Measurements from ENCODE around the gene PODN.

The PODN gene

DNA sequence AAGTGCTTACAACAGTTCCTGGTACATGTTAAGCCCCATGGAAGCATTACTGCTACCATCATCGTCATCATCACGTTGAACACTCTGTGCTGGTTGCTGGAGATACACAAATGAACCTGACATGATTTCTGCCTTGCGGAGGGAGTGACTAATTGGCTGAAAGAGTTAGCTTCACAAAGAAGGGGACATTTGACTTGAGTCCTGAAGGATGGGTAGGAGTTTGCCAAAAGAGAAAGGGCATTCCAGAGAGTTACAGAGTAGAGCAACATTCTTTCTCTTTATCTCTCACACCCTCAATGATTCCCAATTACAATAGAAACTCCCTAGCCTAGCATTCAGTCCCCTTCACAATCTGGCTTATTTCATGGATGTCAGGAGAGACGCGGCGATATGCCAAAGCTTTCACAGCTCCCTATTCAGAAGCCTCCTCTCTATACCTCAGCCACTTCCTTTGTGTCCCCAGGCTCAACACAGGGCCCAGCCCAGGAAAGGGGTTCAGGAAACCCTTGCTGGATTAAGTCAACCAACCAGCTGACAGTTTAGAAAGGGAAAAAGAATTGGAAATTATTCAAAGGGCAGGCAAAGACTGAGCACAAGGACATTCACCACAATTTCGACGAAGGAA lies 42.4 kb downstream of the PODN start:
- no peaks in the 10 kb centered on the region for H3K36me3 ChIP-seq (ENCODE audit: control insufficient read depth, insufficient read depth, low read length)
- H3K4me1 ChIP-seq (ENCODE audit: control insufficient read depth, insufficient read depth, low read length) = no peaks in the 10 kb centered on the region
- no peak overlapping the region for H3K4me3 ChIP-seq (ENCODE audit: low read depth, low read length)
- H3K9ac ChIP-seq (ENCODE audit: low read depth, low read length) = no peak overlapping the region
- H3K9me3 ChIP-seq (ENCODE audit: control insufficient read depth, insufficient read depth, low read length) = no peaks in the 10 kb centered on the region
- H3K27me3 ChIP-seq (ENCODE audit: control insufficient read depth, insufficient read depth, low read length) = no peaks in the 10 kb centered on the region

GRCh38 chr1:53107090-53107489 lies 45.1 kb downstream of the PODN start:
- Histone ChIP-seq H3K27me3 (ENCODE audit: control insufficient read depth, insufficient read depth, low read length) (no peaks in the 10 kb centered on the region), H3K9ac (ENCODE audit: low read depth, low read length) (no peak overlapping the region), H3K4me3 (ENCODE audit: low read depth, low read length) (no peak overlapping the region), H3K4me1 (ENCODE audit: control insufficient read depth, insufficient read depth, low read length) (no peaks in the 10 kb centered on the region), H3K36me3 (ENCODE audit: control insufficient read depth, insufficient read depth, low read length) (no peaks in the 10 kb centered on the region), H3K9me3 (ENCODE audit: control insufficient read depth, insufficient read depth, low read length) (no peaks in the 10 kb centered on the region)

- H3K27me3 ChIP-seq (ENCODE audit: control insufficient read depth, insufficient read depth, low read length) = no peaks in the 10 kb centered on the region
- no peak overlapping the region for H3K9ac ChIP-seq (ENCODE audit: low read depth, low read length)
- H3K4me1 ChIP-seq (ENCODE audit: control insufficient read depth, insufficient read depth, low read length) = no peaks in the 10 kb centered on the region
- no peaks in the 10 kb centered on the region for H3K36me3 ChIP-seq (ENCODE audit: control insufficient read depth, insufficient read depth, low read length)
- H3K9me3 ChIP-seq (ENCODE audit: control insufficient read depth, insufficient read depth, low read length) = no peaks in the 10 kb centered on the region
- no peak overlapping the region for H3K4me3 ChIP-seq (ENCODE audit: low read depth, low read length)
Measured at GRCh38 chr1:53107570-53108322, 45.7 kb downstream of the PODN start.

- H3K9me3 ChIP-seq (ENCODE audit: control insufficient read depth, insufficient read depth, low read length) = no peaks in the 10 kb centered on the region
- H3K4me1 ChIP-seq (ENCODE audit: control insufficient read depth, insufficient read depth, low read length) = no peaks in the 10 kb centered on the region
- no peaks in the 10 kb centered on the region for H3K27me3 ChIP-seq (ENCODE audit: control insufficient read depth, insufficient read depth, low read length)
- no peaks in the 10 kb centered on the region for H3K36me3 ChIP-seq (ENCODE audit: control insufficient read depth, insufficient read depth, low read length)
- H3K4me3 ChIP-seq (ENCODE audit: low read depth, low read length) = no peak overlapping the region
- no peak overlapping the region for H3K9ac ChIP-seq (ENCODE audit: low read depth, low read length)
Measured at GRCh38 chr1:53108646-53109580, 46.9 kb downstream of the PODN start.

DNA sequence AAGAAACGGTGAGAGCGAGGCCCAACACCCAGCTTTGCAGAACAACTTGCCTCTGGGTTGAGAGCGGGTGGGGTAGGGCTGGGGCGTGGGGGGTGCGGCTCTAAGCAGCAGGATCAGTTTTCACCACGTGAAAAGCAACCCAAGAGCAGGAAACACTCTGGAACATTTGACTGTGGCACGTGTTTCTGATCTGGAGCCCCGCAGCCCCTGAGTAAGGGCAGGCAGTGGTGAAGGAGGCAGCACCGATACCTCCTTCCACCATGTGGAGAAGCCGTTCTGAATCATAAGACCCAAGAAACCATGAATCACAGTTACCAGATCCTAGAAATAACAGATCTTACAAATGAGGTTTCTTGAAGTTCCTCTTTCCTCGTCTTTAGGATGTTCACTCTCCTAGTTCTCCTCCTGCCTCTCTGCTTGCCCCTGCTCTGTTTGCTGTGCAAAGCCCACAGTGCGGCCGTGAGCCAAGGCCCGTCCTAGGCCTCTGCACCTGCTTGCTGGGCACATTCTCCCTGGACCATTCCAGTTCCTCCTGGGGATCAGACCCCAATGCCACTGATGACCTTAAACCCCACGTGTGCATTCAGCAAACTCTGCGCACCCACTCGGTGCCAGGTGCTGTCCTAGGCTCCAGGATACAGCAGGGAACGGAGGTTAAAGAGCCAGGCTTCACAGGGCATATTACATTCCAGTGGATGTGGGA lies 48.5 kb downstream of the PODN start:
- H3K9me3 ChIP-seq (ENCODE audit: control insufficient read depth, insufficient read depth, low read length) = no peaks in the 10 kb centered on the region
- no peak overlapping the region for H3K4me3 ChIP-seq (ENCODE audit: low read depth, low read length)
- no peaks in the 10 kb centered on the region for H3K27me3 ChIP-seq (ENCODE audit: control insufficient read depth, insufficient read depth, low read length)
- no peaks in the 10 kb centered on the region for H3K36me3 ChIP-seq (ENCODE audit: control insufficient read depth, insufficient read depth, low read length)
- no peaks in the 10 kb centered on the region for H3K4me1 ChIP-seq (ENCODE audit: control insufficient read depth, insufficient read depth, low read length)
- H3K9ac ChIP-seq (ENCODE audit: low read depth, low read length) = no peak overlapping the region

- Histone ChIP-seq H3K9ac (ENCODE audit: low read depth, low read length) (no peak overlapping the region), H3K4me1 (ENCODE audit: control insufficient read depth, insufficient read depth, low read length) (peaks cover 3% of the 10 kb centered on the region), H3K4me3 (ENCODE audit: low read depth, low read length) (no peak overlapping the region), H3K9me3 (ENCODE audit: control insufficient read depth, insufficient read depth, low read length) (no peaks in the 10 kb centered on the region), H3K27me3 (ENCODE audit: control insufficient read depth, insufficient read depth, low read length) (no peaks in the 10 kb centered on the region), H3K36me3 (ENCODE audit: control insufficient read depth, insufficient read depth, low read length) (no peaks in the 10 kb centered on the region)
Measured at GRCh38 chr1:53111073-53111556, 49.1 kb downstream of the PODN start.

DNA sequence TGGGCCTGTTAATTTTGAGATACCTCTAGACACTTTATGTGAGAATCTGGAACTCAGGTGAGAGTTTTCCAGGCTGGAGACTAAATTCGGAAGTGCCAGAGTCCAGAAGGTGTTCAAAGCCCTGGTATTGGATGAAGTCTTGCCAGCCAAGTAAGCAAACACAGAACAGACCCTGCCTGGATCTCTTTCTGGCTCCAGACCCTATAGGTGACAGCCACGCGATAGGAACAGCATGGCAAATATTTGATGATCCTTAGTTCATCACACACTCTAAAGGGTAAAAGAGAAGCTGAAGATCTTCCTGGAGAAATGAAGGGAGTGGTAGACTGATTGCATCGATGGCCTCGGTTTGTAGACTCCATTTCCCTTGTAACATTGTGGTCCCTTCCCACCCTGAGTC lies 49.7 kb downstream of the PODN start:
- no peak overlapping the region for H3K4me3 ChIP-seq (ENCODE audit: low read depth, low read length)
- no peak overlapping the region for H3K9ac ChIP-seq (ENCODE audit: low read depth, low read length)
- no peaks in the 10 kb centered on the region for H3K36me3 ChIP-seq (ENCODE audit: control insufficient read depth, insufficient read depth, low read length)
- H3K9me3 ChIP-seq (ENCODE audit: control insufficient read depth, insufficient read depth, low read length) = no peaks in the 10 kb centered on the region
- H3K27me3 ChIP-seq (ENCODE audit: control insufficient read depth, insufficient read depth, low read length) = no peaks in the 10 kb centered on the region
- peaks cover 6% of the 10 kb centered on the region for H3K4me1 ChIP-seq (ENCODE audit: control insufficient read depth, insufficient read depth, low read length)

- H3K36me3 ChIP-seq (ENCODE audit: control insufficient read depth, insufficient read depth, low read length) = no peaks in the 10 kb centered on the region
- no peak overlapping the region for H3K9ac ChIP-seq (ENCODE audit: low read depth, low read length)
- no peak overlapping the region for H3K4me3 ChIP-seq (ENCODE audit: low read depth, low read length)
- H3K9me3 ChIP-seq (ENCODE audit: control insufficient read depth, insufficient read depth, low read length) = no peaks in the 10 kb centered on the region
- peaks cover 6% of the 10 kb centered on the region for H3K4me1 ChIP-seq (ENCODE audit: control insufficient read depth, insufficient read depth, low read length)
- no peaks in the 10 kb centered on the region for H3K27me3 ChIP-seq (ENCODE audit: control insufficient read depth, insufficient read depth, low read length)
Measured at GRCh38 chr1:53112271-53112774, 50.3 kb downstream of the PODN start.

- Histone ChIP-seq H3K9me3 (ENCODE audit: control insufficient read depth, insufficient read depth, low read length) (no peaks in the 10 kb centered on the region), H3K9ac (ENCODE audit: low read depth, low read length) (no peak overlapping the region), H3K27me3 (ENCODE audit: control insufficient read depth, insufficient read depth, low read length) (no peaks in the 10 kb centered on the region), H3K4me1 (ENCODE audit: control insufficient read depth, insufficient read depth, low read length) (peaks cover 6% of the 10 kb centered on the region), H3K36me3 (ENCODE audit: control insufficient read depth, insufficient read depth, low read length) (no peaks in the 10 kb centered on the region), H3K4me3 (ENCODE audit: low read depth, low read length) (no peak overlapping the region)
Measured at GRCh38 chr1:53112861-53113260, 50.8 kb downstream of the PODN start.

DNA sequence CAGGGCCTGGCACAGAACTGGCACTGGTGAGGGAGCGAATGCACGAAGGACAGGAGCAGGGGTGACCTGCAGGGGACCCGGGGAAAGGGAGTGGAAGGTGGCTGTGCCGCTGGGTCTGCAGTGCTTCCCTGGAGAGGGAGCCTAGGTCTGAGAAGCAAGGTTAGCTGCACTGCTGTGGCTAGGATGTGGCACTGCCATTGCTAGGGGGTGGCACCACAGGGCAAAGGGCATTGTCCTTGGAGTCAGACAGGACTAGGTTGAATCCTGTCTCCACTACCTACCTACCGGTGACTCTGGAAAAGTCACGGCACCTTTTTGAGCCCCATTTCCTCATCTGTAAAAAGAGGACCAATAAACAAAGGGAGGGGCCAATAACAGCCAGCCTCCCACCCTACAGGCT lies 52.1 kb downstream of the PODN start:
- Histone ChIP-seq H3K4me1 (ENCODE audit: control insufficient read depth, insufficient read depth, low read length) (peaks cover 6% of the 10 kb centered on the region), H3K4me3 (ENCODE audit: low read depth, low read length) (no peak overlapping the region), H3K9ac (ENCODE audit: low read depth, low read length) (no peak overlapping the region), H3K27me3 (ENCODE audit: control insufficient read depth, insufficient read depth, low read length) (no peaks in the 10 kb centered on the region), H3K36me3 (ENCODE audit: control insufficient read depth, insufficient read depth, low read length) (no peaks in the 10 kb centered on the region), H3K9me3 (ENCODE audit: control insufficient read depth, insufficient read depth, low read length) (no peaks in the 10 kb centered on the region)

Data from iPS-15b (cell line).